ENCODE measurements around the gene IRF4. TPM values are rescaled to one million over a fixed set of nuclear protein-coding genes. Genes with fewer than 3 reads are reported as not detected.

Gene IRF4
- total RNA-seq, 2 experiments from 2014 or later: 189 to 291 TPM

- Histone ChIP-seq H4K20me1 (ENCODE audit: insufficient read depth, low read length) (no peaks in the 10 kb centered on the region), H3K9me2 (ENCODE audit: insufficient read depth, low read length) (no peaks in the 10 kb centered on the region), H3K79me2 (ENCODE audit: insufficient read depth, low read depth, low read length) (no peaks in the 10 kb centered on the region), H3K4me1 (ENCODE audit: insufficient read depth, low read length, poor library complexity, severe bottlenecking) (no peaks in the 10 kb centered on the region), H3K4me3 (ENCODE audit: low read depth, low read length, poor library complexity, severe bottlenecking) (no peak overlapping the region), H3K36me3 (ENCODE audit: insufficient read depth, low read length) (no peaks in the 10 kb centered on the region), H3K9me3 (ENCODE audit: low read length) (0 out of 2 replicates have a peak, but pooled peaks cover 7% of the 10 kb centered on the region), H2AFZ (ENCODE audit: low read length) (no peak overlapping the region), H3K4me2 (ENCODE audit: low read length) (no peak overlapping the region), H3K27ac (ENCODE audit: low read depth, low read length, poor library complexity, severe bottlenecking) (no peak overlapping the region)
- CTCF ChIA-PET (ENCODE audit: unreplicated experiment): no interaction called here
- DNase-seq (ENCODE audit: low spot score): no peak
- TF ChIP-seq CTCF (conservative IDR thresholded peaks at IDR 0.05; ENCODE audit: low read length) (no peak), EZH2phosphoT487 (IDR thresholded peaks at IDR 0.05; ENCODE audit: borderline replicate concordance, low read depth, low read length) (no peak)
- no TSS peak for BruUV-seq (replicated peaks)
- POLR2A ChIA-PET: no interaction called here
- intact Hi-C loops (cut with micrococcal nuclease; ENCODE audit: unreplicated experiment): no loop called here
Observed at GRCh38 chr6:456358-456867, 64.9 kb downstream of the IRF4 start.

- Histone ChIP-seq H3K4me1 (ENCODE audit: insufficient read depth, low read length, poor library complexity, severe bottlenecking) (no peaks in the 10 kb centered on the region), H3K9me3 (ENCODE audit: low read length) (0 out of 2 replicates have a peak, but pooled peaks cover 7% of the 10 kb centered on the region), H3K4me3 (ENCODE audit: low read depth, low read length, poor library complexity, severe bottlenecking) (no peak overlapping the region), H3K27ac (ENCODE audit: low read depth, low read length, poor library complexity, severe bottlenecking) (no peak overlapping the region), H3K79me2 (ENCODE audit: insufficient read depth, low read depth, low read length) (no peaks in the 10 kb centered on the region), H3K4me2 (ENCODE audit: low read length) (no peak overlapping the region), H4K20me1 (ENCODE audit: insufficient read depth, low read length) (no peaks in the 10 kb centered on the region), H2AFZ (ENCODE audit: low read length) (no peak overlapping the region), H3K9me2 (ENCODE audit: insufficient read depth, low read length) (no peaks in the 10 kb centered on the region), H3K36me3 (ENCODE audit: insufficient read depth, low read length) (no peaks in the 10 kb centered on the region)
- intact Hi-C loops (cut with micrococcal nuclease; ENCODE audit: unreplicated experiment): no loop called here
- no TSS peak for BruUV-seq (replicated peaks)
- POLR2A ChIA-PET: no interaction called here
- no peak for DNase-seq (ENCODE audit: low spot score)
- TF ChIP-seq CTCF (conservative IDR thresholded peaks at IDR 0.05; ENCODE audit: low read length): no peak
- TF ChIP-seq EZH2phosphoT487 (IDR thresholded peaks at IDR 0.05; ENCODE audit: borderline replicate concordance, low read depth, low read length): no peak
- CTCF ChIA-PET (ENCODE audit: unreplicated experiment): no interaction called here
Observed at GRCh38 chr6:456887-457286, 65.3 kb downstream of the IRF4 start.

Other genes starting within 250 kb of the IRF4 start
- 133 and 149 TPM in 2 replicates for gene DUSP22, start 99.3 kb upstream of the IRF4 start, total RNA-seq (2014; rRNA removed; shearing (Covaris generic))
- gene DUSP22, start 99.3 kb upstream of the IRF4 start, total RNA-seq (2022): 171 and 215 TPM in 2 replicates

Measured in OCI-LY7 (cell line).